Glomerular endothelial cell (primary cell): ENCODE results near the gene STK17B. TPM values are rescaled to one million over a fixed set of nuclear protein-coding genes. Genes with fewer than 3 reads are reported as not detected.

Source experiments
- total RNA-seq: library from RNA; depleted of rRNA; stranded (reverse); fragments of >200 nt; gene quantifications from 2 replicates; pipeline ENCODE4 v1.2.3, GENCODE V29; 2015

The STK17B gene
- total RNA-seq, 1 donor from 2014 or later: 9.2 TPM

Other genes with a start within 250 kb of the STK17B start
- 0.12 TPM in 1 of 2 replicates, not detected in the other for gene DNAH7, start 102.7 kb downstream of the STK17B start, total RNA-seq